Astrocyte of the cerebellum (primary cell): Measurements from ENCODE around the gene AIF1L.

Experiments
- DNase-seq: peaks from one replicate; pipeline ENCODE4 v3.0.0-alpha.2; 2011; ENCODE audit warnings: low read depth
- H3K4me3 ChIP-seq: 2 replicates; pipeline ENCODE4 v1.5.1; 2011; ENCODE audit warnings: mild to moderate bottlenecking, low read depth, low read length, moderate library complexity
- in situ Hi-C: cut with HindIII; loops from 2 replicates; pipeline ENCODE4 v1.10.0; 2017; ENCODE audit warnings: low sequenced_read_pairs
- TF ChIP-seq, protein P1 (sequence below): IDR thresholded peaks from 2 replicates; pipeline ENCODE4 v1.5.1; 2012; ENCODE audit warnings: low read length, low read depth, moderate library complexity, mild to moderate bottlenecking; ENCODE audit errors: missing control alignments

The AIF1L gene

DNA sequence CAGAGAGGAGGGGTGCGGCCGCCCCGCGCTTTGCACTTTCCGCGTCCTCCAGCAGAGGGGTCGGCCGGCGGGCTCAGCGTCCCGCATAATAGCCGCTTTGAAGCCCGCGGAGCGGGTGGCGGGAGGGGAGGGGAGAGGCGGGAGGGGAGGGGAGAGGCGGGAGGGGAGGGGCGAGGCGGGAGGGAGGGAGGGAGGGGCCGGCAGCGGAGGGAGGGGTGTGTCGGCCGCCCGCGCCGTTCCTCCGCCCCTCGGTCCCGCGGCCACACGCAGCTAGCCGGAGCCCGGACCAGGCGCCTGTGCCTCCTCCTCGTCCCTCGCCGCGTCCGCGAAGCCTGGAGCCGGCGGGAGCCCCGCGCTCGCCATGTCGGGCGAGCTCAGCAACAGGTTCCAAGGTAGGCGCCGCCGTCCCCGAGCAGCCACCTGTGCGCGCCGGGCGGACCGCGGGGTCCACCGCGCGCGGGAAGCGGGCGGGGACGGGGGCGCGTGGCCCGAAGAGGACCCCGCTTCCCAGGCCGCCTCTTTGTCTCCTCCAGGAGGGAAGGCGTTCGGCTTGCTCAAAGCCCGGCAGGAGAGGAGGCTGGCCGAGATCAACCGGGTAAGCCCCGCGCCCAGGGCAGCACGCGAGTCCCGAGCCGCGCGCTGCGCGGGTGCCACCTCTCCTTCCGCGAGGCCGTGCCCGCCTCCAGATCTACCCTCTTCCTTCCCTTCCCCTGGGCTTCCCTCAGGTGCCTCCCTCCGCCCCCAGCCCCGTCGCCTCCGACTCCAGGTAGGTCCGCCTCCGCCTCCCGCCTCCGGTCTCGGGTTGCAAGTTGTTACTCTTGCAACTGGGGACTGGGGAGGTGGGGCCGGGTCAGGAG is at the start of gene AIF1L:
Gene AIF1L, plus strand, starts transcription at position 263 of the 857 bp plus-strand sequence. Its CDS starts 99 bp downstream, at position 362.
- DNase-seq, result no peak
- TF ChIP-seq, protein P1, sequence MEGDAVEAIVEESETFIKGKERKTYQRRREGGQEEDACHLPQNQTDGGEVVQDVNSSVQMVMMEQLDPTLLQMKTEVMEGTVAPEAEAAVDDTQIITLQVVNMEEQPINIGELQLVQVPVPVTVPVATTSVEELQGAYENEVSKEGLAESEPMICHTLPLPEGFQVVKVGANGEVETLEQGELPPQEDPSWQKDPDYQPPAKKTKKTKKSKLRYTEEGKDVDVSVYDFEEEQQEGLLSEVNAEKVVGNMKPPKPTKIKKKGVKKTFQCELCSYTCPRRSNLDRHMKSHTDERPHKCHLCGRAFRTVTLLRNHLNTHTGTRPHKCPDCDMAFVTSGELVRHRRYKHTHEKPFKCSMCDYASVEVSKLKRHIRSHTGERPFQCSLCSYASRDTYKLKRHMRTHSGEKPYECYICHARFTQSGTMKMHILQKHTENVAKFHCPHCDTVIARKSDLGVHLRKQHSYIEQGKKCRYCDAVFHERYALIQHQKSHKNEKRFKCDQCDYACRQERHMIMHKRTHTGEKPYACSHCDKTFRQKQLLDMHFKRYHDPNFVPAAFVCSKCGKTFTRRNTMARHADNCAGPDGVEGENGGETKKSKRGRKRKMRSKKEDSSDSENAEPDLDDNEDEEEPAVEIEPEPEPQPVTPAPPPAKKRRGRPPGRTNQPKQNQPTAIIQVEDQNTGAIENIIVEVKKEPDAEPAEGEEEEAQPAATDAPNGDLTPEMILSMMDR, result peak; percentile 3
- in situ Hi-C loops, result no loop called here
- H3K4me3 ChIP-seq, result peak within 1 kb of the TSS; percentile 43

DNA sequence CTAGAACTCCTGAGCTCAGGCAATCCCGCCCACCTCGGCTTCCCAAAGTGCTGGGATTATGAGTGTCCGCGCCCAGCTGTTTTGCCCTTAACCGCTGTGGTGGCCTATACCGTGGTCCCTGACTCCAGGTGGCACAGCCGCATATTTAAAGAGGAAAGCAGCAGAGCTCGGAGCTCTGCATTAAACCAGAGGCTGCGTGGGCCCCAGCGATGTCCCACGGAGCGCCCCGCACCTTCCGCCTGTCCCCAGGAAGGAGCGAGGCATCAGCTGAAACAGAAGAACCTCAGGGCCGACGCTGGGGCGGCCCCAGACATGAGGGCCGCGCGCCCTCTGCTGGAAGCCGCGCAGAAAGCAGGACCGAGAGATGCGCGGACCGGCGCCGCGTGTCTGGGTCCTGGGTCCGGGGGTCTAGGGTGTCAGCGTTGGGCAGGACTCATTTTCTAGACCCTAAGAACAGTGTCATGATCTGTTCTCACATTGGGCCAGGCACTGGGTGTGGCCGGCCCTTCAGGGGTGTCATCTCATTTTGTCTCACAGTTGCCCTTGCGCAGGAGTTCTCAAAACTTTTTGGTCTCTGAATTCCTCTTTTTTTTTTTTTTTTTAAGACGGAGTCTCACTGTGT is 49.6 kb upstream of the AIF1L start:
- in situ Hi-C loops, result no loop called here
- peak; percentile 15 for DNase-seq
- TF ChIP-seq, protein P1, result peak; percentile 94
- H3K4me3 ChIP-seq, result no peak overlapping the region

DNA sequence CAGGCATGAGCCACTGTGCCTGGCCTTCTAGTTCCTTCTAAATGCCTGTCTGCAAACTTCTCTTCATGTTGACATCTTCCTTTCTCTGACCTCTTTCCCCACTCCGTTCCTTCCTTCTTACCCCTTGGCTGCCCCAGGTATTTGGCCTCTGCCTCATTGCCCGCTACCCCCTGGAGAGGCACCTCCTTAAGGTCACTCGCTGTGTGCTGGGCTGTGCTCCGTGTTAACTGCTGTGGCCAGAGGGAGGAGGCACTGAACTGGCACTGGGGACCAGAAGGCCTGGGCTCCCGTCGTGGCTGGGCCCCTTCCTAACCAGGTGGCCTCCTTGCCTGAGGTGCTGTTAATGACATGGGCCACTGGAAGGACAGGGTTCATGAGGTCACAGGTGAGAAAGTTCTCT is 48.0 kb upstream of the AIF1L start:
- no peak for DNase-seq
- TF ChIP-seq, protein P1, result no peak
- H3K4me3 ChIP-seq, result no peak overlapping the region
- in situ Hi-C loops, result no loop called here

DNA sequence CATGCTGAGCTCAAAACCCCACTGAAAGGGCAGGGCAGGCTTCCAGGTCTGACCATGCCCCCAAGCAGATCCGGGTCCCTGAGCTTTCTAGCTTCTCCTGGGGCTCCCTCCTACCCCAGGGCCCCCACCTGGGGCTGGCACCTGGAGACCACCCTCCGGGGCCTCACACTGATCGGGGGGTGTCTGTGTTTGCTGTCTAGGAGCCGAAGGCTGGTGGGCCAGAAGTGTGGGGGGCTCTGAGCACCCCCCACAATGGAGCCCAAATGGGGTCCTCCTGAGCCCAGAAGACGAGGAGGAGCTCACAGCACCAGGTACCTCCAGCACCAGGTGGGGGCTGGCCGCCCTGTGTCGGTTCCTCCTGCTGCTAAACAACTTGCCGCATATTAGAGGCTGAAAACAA is 47.5 kb upstream of the AIF1L start:
- TF ChIP-seq, protein P1, result no peak
- no peak for DNase-seq

DNA sequence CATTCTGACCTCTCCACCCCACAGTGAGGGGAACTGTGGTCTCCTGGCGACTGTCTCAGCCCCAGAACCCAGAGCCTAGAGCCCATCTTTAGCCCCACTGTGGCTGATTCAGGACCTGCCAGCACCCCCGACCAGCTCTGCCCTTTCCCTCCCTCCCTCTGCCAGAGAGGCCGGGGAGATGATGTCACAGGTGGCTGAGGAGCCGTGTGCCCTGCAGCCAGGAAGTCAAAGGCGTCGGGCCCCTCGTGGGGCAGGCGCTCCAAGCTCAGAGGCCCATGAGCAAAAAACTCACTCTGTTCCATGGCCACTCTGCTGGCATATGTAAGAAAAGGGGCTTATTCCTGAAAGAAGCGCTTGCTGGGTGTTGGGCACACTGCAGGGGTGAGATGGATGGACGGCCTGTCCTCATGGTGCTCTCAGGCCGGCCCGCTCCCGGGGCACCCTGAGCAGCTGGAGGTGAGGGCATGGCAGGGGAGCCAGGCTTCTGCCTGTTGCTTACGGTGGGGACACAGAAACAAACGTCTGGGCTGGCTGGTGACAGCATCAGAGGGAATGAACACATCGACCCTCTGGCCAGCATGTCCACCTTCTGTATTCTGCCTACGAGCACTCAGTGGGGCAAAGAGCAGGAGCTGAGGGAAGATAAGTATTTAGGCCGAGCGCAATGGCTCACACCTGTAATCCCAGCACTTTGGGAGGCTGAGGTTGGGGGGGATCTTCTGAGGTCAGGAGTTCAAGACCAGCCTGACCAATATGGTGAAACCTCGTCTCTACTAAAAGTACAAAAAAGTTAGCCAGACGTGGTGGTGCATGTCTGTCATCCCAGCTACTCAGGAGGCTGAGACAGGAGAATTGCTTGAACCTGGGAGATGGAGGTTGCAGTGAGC is 46.3 kb upstream of the AIF1L start:
- TF ChIP-seq, protein P1, result no peak
- DNase-seq, result no peak
- in situ Hi-C loops, result no loop called here

More for the DNA sequence above, 47.5 kb upstream of the AIF1L start:
- in situ Hi-C loops, result no loop called here
- H3K4me3 ChIP-seq, result no peak overlapping the region

DNA sequence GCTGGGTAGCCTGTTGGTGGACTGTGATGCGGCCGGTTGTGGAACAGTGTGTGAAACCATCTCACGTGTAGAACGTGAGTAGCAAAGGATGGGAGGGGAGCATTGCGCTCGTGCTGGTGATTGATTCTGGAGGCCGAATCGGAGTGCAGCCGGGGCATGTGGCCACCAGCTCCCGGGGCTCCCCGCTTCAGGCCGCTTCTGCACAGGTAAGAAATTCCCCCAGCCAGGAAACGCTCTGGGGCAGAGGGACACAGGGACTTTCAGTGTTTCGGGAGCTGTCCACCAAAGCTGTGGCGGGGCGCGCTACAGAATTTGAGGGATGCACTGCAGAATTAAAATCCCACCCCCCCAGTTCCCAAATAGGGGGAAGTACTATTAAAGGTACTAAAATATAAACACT is 45.5 kb upstream of the AIF1L start:
- no peak for DNase-seq
- TF ChIP-seq, protein P1, result no peak
- no peak overlapping the region for H3K4me3 ChIP-seq
- in situ Hi-C loops, result no loop called here

More for the DNA sequence above, 46.3 kb upstream of the AIF1L start:
- H3K4me3 ChIP-seq, result no peak overlapping the region
